ENCODE results near the gene THBS1.

- TF ChIP-seq, protein P1, sequence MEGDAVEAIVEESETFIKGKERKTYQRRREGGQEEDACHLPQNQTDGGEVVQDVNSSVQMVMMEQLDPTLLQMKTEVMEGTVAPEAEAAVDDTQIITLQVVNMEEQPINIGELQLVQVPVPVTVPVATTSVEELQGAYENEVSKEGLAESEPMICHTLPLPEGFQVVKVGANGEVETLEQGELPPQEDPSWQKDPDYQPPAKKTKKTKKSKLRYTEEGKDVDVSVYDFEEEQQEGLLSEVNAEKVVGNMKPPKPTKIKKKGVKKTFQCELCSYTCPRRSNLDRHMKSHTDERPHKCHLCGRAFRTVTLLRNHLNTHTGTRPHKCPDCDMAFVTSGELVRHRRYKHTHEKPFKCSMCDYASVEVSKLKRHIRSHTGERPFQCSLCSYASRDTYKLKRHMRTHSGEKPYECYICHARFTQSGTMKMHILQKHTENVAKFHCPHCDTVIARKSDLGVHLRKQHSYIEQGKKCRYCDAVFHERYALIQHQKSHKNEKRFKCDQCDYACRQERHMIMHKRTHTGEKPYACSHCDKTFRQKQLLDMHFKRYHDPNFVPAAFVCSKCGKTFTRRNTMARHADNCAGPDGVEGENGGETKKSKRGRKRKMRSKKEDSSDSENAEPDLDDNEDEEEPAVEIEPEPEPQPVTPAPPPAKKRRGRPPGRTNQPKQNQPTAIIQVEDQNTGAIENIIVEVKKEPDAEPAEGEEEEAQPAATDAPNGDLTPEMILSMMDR (IDR thresholded peaks at IDR 0.05; ENCODE audit: insufficient read depth, low read length, poor library complexity, severe bottlenecking) = no peak
- no peak for TF ChIP-seq EZH2phosphoT487 (conservative IDR thresholded peaks at IDR 0.05; ENCODE audit: low read length)
Observed at GRCh38 chr15:39582286-39582976, 1.6 kb downstream of the THBS1 start.

Measured in SU-DHL-6 (cell line).